Measurements from ENCODE around the gene NTM. TPM values are rescaled to one million over a fixed set of nuclear protein-coding genes. Genes with fewer than 3 reads are reported as not detected.

NTM gene
- total RNA-seq, 2 donors from 2014 or later = 1.7 to 3.6 TPM

DNA sequence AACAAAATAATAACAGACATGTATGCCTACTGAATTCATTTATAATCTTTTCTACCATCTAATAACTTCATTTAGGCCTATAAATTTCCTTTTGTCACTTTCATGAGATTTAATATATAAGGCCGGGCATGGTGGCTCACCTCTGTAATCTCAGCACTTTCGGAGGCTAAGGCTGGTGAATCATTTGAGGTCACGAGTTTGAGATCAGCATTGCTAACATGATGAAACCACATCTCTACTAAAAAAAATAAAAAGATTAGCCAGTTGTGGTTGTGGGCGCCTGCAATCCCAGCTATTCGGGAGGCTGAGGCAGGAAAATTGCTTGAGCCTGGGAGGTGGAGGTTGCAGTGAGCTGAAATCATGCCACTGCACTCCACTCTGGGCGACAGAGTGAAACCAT is 14.2 kb upstream of the NTM start:
- Histone ChIP-seq H3K9me3 (ENCODE audit: control insufficient read depth, low read length) (no peaks in the 10 kb centered on the region), H3K27me3 (ENCODE audit: control insufficient read depth, insufficient read depth, low read length, poor library complexity, severe bottlenecking) (no peaks in the 10 kb centered on the region), H3K27ac (ENCODE audit: low read depth, low read length) (no peak overlapping the region), H3K9ac (ENCODE audit: extremely low read depth, low read length, poor library complexity, severe bottlenecking) (no peak overlapping the region), H3K4me3 (ENCODE audit: low read length) (no peak overlapping the region), H3K36me3 (ENCODE audit: control insufficient read depth, insufficient read depth, low read length) (no peaks in the 10 kb centered on the region), H3K4me1 (ENCODE audit: control insufficient read depth, insufficient read depth, low read length) (no peaks in the 10 kb centered on the region)
- no peak overlapping the region for H3K27ac Mint-ChIP-seq
- H3K36me3 Mint-ChIP-seq (ENCODE audit: low read depth) = no peaks in the 10 kb centered on the region
- no peaks in the 10 kb centered on the region for H3K27me3 Mint-ChIP-seq (ENCODE audit: insufficient read depth)
- H3K4me1 Mint-ChIP-seq = peaks cover 9% of the 10 kb centered on the region
- WGBS, 2 experiments (ENCODE audit: insufficient coverage in 1 of 2, insufficient read length in 1 of 2) = 80 to 95% methylated on average over 4 to 5 of the region's 6 CpGs
- no peak overlapping the region for H3K4me3 Mint-ChIP-seq
- TF ChIP-seq, protein P1, sequence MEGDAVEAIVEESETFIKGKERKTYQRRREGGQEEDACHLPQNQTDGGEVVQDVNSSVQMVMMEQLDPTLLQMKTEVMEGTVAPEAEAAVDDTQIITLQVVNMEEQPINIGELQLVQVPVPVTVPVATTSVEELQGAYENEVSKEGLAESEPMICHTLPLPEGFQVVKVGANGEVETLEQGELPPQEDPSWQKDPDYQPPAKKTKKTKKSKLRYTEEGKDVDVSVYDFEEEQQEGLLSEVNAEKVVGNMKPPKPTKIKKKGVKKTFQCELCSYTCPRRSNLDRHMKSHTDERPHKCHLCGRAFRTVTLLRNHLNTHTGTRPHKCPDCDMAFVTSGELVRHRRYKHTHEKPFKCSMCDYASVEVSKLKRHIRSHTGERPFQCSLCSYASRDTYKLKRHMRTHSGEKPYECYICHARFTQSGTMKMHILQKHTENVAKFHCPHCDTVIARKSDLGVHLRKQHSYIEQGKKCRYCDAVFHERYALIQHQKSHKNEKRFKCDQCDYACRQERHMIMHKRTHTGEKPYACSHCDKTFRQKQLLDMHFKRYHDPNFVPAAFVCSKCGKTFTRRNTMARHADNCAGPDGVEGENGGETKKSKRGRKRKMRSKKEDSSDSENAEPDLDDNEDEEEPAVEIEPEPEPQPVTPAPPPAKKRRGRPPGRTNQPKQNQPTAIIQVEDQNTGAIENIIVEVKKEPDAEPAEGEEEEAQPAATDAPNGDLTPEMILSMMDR (conservative IDR thresholded peaks at IDR 0.05) = no peak
- peaks cover 8% of the 10 kb centered on the region for H3K9me3 Mint-ChIP-seq
- no peak for DNase-seq

DNA sequence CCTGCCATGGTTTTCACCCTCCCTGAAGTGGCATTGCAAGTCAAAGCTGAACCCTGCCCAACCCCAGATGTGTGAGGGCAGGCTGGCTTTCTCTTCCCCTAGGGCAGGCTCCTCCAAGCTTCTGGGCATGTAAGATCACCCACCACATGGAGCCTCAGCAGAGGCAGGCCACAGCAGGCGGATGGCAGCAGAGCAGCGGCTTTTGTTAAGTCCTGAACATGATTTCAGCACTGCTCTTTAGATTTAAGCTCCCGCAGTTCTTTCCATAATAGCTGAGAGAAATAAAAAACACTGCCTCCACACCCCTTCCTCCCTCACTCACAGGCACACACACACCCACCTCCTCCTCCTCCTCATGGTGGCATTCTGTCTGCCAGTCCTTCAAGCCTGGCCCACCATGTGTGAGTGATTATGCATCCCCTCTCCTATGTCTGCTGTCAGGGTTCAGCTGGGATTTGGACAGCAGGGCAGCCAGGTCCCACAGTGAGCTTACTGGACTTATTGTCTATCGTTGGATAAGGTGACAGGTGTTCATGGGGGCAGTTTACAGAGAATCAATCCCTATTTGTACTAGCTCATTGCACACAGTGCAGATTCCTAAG is 5.0 kb upstream of the NTM start:
- no peak overlapping the region for H3K9ac ChIP-seq (ENCODE audit: extremely low read depth, low read length, poor library complexity, severe bottlenecking)
- DNase-seq = no peak
- peak overlapping the region; percentile 36 for H3K27ac ChIP-seq (ENCODE audit: low read depth, low read length)
- Mint-ChIP-seq H3K4me1 (peaks cover 2% of the 10 kb centered on the region), H3K27ac (no peak overlapping the region), H3K36me3 (ENCODE audit: low read depth) (no peaks in the 10 kb centered on the region), H3K27me3 (ENCODE audit: insufficient read depth) (no peaks in the 10 kb centered on the region), H3K4me3 (no peak overlapping the region), H3K9me3 (no peaks in the 10 kb centered on the region)
- H3K9me3 ChIP-seq (ENCODE audit: control insufficient read depth, low read length) = no peaks in the 10 kb centered on the region
- no peaks in the 10 kb centered on the region for H3K4me1 ChIP-seq (ENCODE audit: control insufficient read depth, insufficient read depth, low read length)
- H3K4me3 ChIP-seq (ENCODE audit: low read length) = no peak overlapping the region
- H3K36me3 ChIP-seq (ENCODE audit: control insufficient read depth, insufficient read depth, low read length) = no peaks in the 10 kb centered on the region
- WGBS, 2 experiments (ENCODE audit: insufficient coverage in 1 of 2, insufficient read length in 1 of 2) = 89 to 93% methylated on average over 4 of the region's 4 CpGs
- TF ChIP-seq, protein P1 (conservative IDR thresholded peaks at IDR 0.05) = no peak
- H3K27me3 ChIP-seq (ENCODE audit: control insufficient read depth, insufficient read depth, low read length, poor library complexity, severe bottlenecking) = peaks cover 4% of the 10 kb centered on the region

DNA sequence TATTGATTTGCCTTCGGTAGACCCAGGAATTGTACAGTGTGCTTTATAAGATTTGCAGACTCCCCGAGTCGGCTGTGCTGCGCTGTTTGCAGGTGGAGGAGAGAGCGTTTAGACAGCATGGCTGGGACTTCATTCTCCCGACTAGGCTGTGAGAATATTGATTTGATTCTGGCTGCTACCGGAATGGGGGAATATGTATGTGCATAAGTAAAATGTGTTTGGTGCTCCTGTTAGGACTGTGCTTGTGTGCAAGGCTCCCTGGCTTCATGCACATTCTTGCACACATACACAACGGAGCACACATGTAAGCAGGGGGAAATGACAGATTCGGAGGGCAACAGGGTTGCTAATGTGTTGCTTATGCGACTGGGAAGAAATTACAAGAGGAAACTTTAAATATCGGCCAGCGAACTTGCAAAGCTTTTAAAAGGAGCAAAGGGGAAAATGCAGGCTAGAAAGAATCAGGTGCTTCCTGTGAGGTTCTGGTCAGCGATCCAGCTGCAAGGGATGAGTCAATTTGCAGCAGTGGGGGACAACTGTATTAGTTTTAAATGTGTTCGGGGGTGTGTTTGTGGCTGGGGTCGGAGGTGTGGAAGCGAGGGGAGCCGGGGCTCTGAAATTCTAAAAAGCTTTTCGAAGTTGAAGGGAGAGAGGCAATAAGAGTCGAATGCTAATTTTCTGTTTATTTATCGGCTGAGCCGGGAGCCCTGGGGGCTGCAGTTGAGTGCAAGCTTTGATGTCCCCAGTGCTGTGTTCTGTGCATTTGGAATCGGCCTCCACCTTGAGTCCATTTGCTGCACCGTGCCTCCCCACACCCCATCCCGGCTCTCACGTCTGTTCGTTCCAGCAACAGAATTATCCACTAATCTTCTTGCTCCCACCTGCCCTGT is 731 bp downstream of the NTM start:
- Mint-ChIP-seq H3K36me3 (ENCODE audit: low read depth) (no peaks in the 10 kb centered on the region), H3K27ac (no peak overlapping the region), H3K27me3 (ENCODE audit: insufficient read depth) (no peaks in the 10 kb centered on the region), H3K4me3 (no peak overlapping the region), H3K4me1 (peaks cover 30% of the 10 kb centered on the region), H3K9me3 (no peaks in the 10 kb centered on the region)
- TF ChIP-seq, protein P1 (conservative IDR thresholded peaks at IDR 0.05) = no peak
- 41 to 44% methylated on average over 23 to 26 of the region's 26 CpGs for WGBS, 2 experiments (ENCODE audit: insufficient coverage in 1 of 2, insufficient read length in 1 of 2)
- peaks cover 14% of the 10 kb centered on the region for H3K4me1 ChIP-seq (ENCODE audit: control insufficient read depth, insufficient read depth, low read length)
- no peaks in the 10 kb centered on the region for H3K36me3 ChIP-seq (ENCODE audit: control insufficient read depth, insufficient read depth, low read length)
- no peak overlapping the region for H3K9ac ChIP-seq (ENCODE audit: extremely low read depth, low read length, poor library complexity, severe bottlenecking)
- no peaks in the 10 kb centered on the region for H3K9me3 ChIP-seq (ENCODE audit: control insufficient read depth, low read length)
- H3K4me3 ChIP-seq (ENCODE audit: low read length) = peak overlapping the region; percentile 3
- no peak for DNase-seq
- H3K27me3 ChIP-seq (ENCODE audit: control insufficient read depth, insufficient read depth, low read length, poor library complexity, severe bottlenecking) = peaks cover 21% of the 10 kb centered on the region
- no peak overlapping the region for H3K27ac ChIP-seq (ENCODE audit: low read depth, low read length)
